ENCODE measurements around the gene SPAG7. TPM values are rescaled to one million over a fixed set of nuclear protein-coding genes. Genes with fewer than 3 reads are reported as not detected.
A peak's percentile ranks its signal among the peaks of the same experiment; 100 is the strongest.

The SPAG7 gene
- total RNA-seq, 2 experiments from 2014 or later, result 62.7 to 62.9 TPM

DNA sequence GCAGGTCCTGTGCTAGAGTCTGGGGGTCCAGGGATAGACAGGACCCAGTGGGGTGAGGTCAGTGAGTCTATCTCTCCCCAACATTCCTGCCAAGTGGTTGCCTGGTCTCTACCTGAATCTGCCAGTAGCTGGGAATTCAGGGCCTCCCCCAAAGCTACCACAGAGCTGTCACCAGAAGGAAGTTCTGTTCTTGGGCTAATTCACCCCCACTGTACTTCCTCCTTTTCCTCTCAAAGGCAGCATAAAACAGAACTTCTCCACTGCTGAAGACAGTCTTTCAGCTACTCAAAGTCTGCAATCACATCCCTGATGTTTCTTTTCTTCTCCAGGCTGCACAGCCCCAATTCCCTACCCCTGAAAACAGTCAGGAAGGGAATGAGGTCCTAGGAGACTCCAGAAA, 11.1 kb upstream of the SPAG7 start:
- Mint-ChIP-seq H3K36me3 (ENCODE audit: low read depth) (peaks cover 37% of the 10 kb centered on the region), H3K27ac (no peak overlapping the region), H3K27me3 (no peaks in the 10 kb centered on the region), H3K4me3 (no peak overlapping the region), H3K4me1 (ENCODE audit: low read depth) (peaks cover 15% of the 10 kb centered on the region), H3K9me3 (no peaks in the 10 kb centered on the region)
- TF ChIP-seq, protein P1, sequence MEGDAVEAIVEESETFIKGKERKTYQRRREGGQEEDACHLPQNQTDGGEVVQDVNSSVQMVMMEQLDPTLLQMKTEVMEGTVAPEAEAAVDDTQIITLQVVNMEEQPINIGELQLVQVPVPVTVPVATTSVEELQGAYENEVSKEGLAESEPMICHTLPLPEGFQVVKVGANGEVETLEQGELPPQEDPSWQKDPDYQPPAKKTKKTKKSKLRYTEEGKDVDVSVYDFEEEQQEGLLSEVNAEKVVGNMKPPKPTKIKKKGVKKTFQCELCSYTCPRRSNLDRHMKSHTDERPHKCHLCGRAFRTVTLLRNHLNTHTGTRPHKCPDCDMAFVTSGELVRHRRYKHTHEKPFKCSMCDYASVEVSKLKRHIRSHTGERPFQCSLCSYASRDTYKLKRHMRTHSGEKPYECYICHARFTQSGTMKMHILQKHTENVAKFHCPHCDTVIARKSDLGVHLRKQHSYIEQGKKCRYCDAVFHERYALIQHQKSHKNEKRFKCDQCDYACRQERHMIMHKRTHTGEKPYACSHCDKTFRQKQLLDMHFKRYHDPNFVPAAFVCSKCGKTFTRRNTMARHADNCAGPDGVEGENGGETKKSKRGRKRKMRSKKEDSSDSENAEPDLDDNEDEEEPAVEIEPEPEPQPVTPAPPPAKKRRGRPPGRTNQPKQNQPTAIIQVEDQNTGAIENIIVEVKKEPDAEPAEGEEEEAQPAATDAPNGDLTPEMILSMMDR (IDR thresholded peaks at IDR 0.05), result no peak
- CTCF ChIA-PET, result interaction anchor here (1.1 to 3.7 kb wide), 3 partner anchors 39 to 84 kb away, joined by 3 to 33 read pairs (median 18); no protein-coding TSS in a partner anchor
- POLR2A ChIA-PET, result interaction anchor here (1.1 to 3.6 kb wide), 3 partner anchors 9 to 19 kb away, joined by 4 to 36 read pairs (median 4); partner anchors contain the start of genes INCA1 and KIF1C
- intact Hi-C loops (cut with micrococcal nuclease), result no loop called here
- ATAC-seq (no peak), DNase-seq (no peak)

DNA sequence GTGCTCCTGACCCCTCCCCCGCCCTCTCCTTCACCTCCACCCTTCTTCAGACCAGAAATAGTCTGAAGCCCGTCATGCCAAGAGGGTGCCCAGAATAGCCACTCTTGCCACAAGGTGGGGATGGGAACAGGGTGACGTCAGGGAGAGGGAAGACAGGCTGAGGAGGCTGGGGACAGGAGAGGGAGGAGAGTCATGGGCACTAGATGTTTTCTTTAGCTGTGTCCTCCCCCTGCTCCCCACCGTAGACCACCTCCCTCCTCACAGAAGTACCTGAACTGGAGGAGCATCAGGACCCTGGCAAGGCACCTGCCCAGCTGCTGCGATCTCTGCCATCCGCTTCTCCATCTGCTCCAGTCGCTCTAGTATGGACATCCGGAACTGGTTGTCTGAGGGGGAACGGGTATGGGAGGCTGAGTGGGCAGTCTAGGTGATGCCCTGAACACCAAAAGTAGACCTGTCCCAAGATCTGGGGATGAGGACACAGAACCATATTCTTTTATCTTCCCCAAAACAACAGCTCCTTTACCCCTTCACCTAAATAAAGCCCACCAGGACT, 6.6 kb upstream of the SPAG7 start:
- DNase-seq (no peak), ATAC-seq (no peak)
- ChIA-PET CTCF (interaction anchor here (1.3 kb wide), 2 partner anchors 34 to 88 kb away, joined by 3 to 4 read pairs; no protein-coding TSS in a partner anchor), POLR2A (interaction anchor here (0.8 to 15.1 kb wide), 4 partner anchors 8 to 26 kb away, joined by 4 to 627 read pairs (median 8); partner anchors contain the start of genes CAMTA2, ENO3, PFN1 and RNF167)
- H3K27me3 Mint-ChIP-seq, result no peaks in the 10 kb centered on the region
- peaks cover 47% of the 10 kb centered on the region for H3K36me3 Mint-ChIP-seq (ENCODE audit: low read depth)
- peak overlapping the region; percentile 48 for H3K27ac Mint-ChIP-seq
- TF ChIP-seq, protein P1 (IDR thresholded peaks at IDR 0.05), result no peak
- H3K4me3 Mint-ChIP-seq, result no peak overlapping the region
- H3K4me1 Mint-ChIP-seq (ENCODE audit: low read depth), result peaks cover 20% of the 10 kb centered on the region
- H3K9me3 Mint-ChIP-seq, result no peaks in the 10 kb centered on the region
- intact Hi-C loops (cut with micrococcal nuclease), result no loop called here

DNA sequence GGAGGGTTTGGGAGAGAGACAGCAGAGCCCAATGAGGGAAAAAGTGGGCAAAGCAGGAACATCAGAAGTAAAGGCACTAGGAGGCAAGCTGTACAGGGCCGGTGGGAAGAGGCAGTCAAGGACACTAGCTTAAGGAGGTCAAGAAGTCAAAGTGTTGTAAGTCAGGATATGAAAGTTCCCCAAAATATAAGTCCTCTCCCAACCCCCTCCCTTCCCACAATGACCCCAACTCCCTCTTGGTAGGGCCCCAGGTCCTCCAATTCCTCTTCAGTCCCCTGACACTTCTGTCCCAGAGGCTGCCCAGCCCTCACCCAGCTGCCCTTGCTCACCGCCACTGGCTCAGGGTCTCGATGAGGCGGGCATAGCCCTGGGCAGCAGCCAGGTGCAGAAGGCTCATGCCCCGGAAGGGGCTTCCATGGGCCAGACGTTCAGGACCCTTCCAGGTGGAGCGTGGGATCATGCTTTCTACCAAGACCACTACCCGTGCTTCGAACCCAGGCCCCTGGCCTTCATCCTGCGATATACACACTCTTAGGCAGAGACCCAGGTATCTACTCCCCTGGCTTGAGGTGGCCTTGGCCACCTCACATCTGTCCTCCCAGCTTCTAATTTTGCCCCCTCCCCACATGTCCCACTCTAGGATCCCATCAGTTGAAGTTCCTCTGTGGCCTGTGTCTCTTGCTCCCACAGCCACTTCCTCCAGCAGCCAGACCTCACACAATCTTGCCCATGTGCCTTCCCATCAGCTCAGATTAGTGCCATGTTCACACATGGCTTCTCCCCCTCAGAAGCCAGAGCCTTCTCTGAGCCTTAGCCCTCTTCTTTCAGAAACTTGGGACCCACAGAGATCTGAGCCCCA, 5.9 kb upstream of the SPAG7 start:
- CTCF ChIA-PET, result interaction anchor here (1.3 kb wide), 1 partner anchor 33 kb away, joined by 3 read pairs; no protein-coding TSS in a partner anchor
- TF ChIP-seq, protein P1 (IDR thresholded peaks at IDR 0.05), result no peak
- H3K4me1 Mint-ChIP-seq (ENCODE audit: low read depth), result peaks cover 22% of the 10 kb centered on the region
- intact Hi-C loops (cut with micrococcal nuclease), result no loop called here
- ATAC-seq (no peak), DNase-seq (no peak)
- peaks cover 47% of the 10 kb centered on the region for H3K36me3 Mint-ChIP-seq (ENCODE audit: low read depth)
- no peaks in the 10 kb centered on the region for H3K9me3 Mint-ChIP-seq
- no peak overlapping the region for H3K4me3 Mint-ChIP-seq
- H3K27ac Mint-ChIP-seq, result peak overlapping the region; percentile 18
- POLR2A ChIA-PET, result interaction anchor here (0.6 to 15.1 kb wide), 4 partner anchors 10 to 25 kb away, joined by 4 to 627 read pairs (median 8); partner anchors contain the start of genes CAMTA2, ENO3, PFN1 and RNF167
- H3K27me3 Mint-ChIP-seq, result no peaks in the 10 kb centered on the region

DNA sequence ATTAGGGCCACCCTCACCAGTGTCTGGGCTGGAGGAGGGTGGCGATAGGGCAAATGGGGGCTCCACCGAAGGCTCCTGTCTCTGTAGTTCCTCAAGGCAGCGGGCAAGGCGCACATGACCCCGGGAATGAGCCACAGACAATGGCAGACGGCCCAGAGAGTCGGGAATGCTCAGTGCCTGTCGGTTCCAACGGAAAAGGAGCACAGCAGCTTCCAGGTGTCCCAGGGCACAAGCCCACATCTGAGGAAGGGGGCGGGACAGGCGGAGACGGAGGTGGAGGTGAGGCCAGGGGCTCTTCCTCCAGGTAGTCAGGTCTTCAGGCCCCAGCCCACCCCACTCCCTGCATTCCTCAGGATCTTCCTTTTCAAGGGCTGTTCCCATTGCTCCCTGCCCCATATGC, 5.1 kb upstream of the SPAG7 start:
- H3K4me3 Mint-ChIP-seq, result no peak overlapping the region
- POLR2A ChIA-PET, result interaction anchor here (1.1 to 15.1 kb wide), 3 partner anchors 14 to 33 kb away, joined by 5 to 627 read pairs (median 11); partner anchors contain the start of genes CAMTA2, ENO3, PFN1 and RNF167

More for the DNA sequence above, 5.1 kb upstream of the SPAG7 start:
- no peak for ATAC-seq
- no peak for DNase-seq
- Mint-ChIP-seq H3K36me3 (ENCODE audit: low read depth) (peaks cover 47% of the 10 kb centered on the region), H3K9me3 (no peaks in the 10 kb centered on the region), H3K27me3 (no peaks in the 10 kb centered on the region), H3K4me1 (ENCODE audit: low read depth) (peaks cover 22% of the 10 kb centered on the region), H3K27ac (peak overlapping the region; percentile 18)
- CTCF ChIA-PET, result interaction anchor here (0.7 kb wide), 1 partner anchor 8 kb away, joined by 5 read pairs; no protein-coding TSS in a partner anchor
- intact Hi-C loops (cut with micrococcal nuclease), result no loop called here
- TF ChIP-seq, protein P1 (IDR thresholded peaks at IDR 0.05), result no peak
